NCI-H187 treated with DMSO at 0.1 percent for 48 hours (cell line): Measurements from ENCODE around the gene SLC6A3.

Experiments
- DNase-seq: peaks from one replicate; lab custom pipeline; 2025; lab: John Stamatoyannopoulos, UW

Gene SLC6A3

GRCh38 chr5:1419476-1420210 is 25.6 kb downstream of the SLC6A3 start:
- no peak for DNase-seq

GRCh38 chr5:1418921-1419280 is 26.3 kb downstream of the SLC6A3 start:
- no peak for DNase-seq

GRCh38 chr5:1418238-1418920 is 26.9 kb downstream of the SLC6A3 start:
- DNase-seq: no peak

DNA sequence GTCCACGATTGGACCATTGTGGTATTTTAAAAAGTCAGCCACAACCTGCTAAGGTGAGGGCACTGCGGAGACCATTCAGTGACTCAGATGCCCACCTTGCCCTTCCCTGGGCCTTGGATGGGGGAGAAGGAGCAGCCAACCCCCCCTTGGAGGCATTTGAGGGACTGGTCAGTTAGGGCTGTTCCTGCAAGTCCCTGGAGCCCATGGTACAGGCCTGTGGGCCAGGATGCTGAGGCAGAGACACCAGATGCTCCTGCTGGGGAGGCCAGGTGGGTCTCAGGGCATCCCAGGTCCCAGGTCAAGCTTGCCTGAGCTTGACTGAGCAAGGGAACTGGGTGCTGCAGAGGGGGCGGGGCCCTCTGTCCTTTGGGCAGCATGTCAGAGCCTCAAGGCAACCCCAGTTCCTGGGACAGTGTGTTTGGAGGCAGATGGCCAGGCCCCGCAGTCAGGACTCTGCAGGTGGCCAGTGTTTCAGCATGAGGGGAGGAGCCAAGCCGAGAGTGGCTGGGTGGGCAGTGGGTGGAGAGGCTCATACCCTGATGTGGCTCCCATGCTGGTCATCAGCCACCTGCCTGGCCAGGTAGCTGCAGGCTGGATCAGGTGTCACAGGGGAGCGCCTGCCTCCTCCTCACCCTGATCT is 27.5 kb downstream of the SLC6A3 start:
- DNase-seq: no peak

DNA sequence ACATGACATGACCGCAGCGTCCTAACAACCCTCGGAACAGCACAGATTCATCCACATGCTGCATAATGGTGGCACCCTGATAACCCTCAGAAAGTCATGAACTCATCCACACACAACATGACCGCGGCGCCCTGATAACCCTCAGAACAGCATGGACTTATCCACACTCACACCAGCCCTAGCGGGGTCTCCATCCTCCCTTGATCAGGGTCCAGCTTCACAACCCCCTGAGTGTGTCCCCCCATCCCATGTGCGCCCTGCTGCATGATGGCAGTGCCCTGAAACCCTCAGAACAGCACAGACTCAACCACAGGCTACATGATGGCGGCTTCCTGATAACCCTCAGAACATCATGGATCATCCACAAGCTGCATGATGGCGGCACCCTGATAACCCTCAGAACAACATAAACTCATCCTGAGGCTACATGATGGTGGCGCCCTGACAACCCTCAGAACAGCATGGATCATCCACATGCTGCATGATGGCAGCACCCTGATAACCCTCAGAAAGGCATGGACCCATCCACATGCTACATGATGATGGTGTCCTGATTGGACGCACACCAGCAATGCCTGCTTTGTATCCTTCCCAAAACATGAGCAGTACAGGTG is 28.3 kb downstream of the SLC6A3 start:
- DNase-seq: no peak

- DNase-seq: no peak
These were observed 29.4 kb downstream of the SLC6A3 start for GRCh38 chr5:1415626-1416360.

DNA sequence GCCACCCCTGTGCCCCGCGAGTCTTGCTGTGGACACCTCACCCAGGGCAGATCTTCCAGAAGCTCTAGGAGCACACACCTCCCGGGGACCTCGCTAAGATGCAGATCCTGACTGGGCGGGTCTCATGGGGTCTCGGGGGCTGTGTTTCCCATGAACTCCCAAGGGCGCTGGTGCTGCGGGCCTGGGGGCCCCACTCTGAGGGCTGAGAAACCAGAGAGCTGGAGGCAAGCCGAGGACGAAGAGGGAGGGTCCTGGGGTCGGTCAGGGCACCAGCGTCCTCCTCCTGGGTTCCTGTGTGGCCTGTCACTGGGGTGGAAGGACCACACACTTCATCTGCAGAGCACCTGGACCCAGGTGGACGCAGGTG is 30.2 kb downstream of the SLC6A3 start:
- no peak for DNase-seq

GRCh38 chr5:1414311-1415058 is 30.8 kb downstream of the SLC6A3 start:
- DNase-seq: no peak

DNA sequence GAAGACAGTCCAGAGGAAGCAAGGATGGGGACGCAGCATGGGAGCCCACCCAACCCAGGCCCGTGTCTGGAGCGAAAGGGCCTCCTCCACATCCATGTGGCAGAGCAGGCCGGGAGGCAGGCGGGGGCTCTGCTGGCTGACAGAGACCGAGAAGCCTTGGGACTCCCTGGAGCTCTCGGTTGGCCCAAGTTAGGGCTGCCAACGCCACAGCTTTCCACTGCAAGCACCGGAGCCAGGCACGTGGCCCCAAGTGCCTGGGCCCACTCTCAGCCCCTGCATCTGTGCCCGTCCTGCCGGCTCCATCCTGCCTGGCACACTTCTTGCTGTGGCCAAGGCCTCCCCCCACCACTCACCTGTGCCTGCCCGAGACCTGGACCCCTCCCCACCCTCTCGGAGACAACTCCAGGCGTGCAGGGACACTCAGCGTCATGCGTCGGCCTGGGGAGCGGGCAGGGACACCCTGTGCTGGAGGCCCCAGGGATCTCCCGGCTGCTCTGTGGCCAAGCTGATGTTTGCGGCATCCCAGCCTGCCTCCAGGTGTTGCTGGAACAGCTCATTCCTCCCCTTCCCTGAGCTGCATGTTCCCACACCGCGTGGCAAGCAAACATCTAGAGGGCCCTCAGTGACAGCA is 31.5 kb downstream of the SLC6A3 start:
- DNase-seq: no peak

DNA sequence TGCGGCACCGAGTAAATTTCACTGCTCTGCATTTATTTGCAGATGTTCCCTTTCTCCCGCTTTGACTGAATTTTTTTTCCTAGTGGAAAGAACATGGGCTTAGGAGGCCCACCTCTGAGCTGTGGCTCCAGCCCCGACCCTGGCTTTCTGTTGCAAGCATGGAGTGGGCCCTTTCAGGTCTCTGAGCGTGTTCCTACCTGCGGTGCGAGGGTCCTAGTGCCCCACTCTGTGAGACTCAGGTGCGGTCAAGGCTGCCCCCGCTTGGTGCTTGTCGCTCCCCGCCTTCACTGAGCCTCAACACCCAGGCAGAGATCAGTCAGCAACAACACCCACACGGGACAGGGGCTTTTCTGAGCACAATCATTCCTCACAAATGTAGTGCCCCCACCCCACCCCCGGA is 32.0 kb downstream of the SLC6A3 start:
- DNase-seq: no peak

GRCh38 chr5:1412621-1413020 is 32.6 kb downstream of the SLC6A3 start:
- no peak for DNase-seq

DNA sequence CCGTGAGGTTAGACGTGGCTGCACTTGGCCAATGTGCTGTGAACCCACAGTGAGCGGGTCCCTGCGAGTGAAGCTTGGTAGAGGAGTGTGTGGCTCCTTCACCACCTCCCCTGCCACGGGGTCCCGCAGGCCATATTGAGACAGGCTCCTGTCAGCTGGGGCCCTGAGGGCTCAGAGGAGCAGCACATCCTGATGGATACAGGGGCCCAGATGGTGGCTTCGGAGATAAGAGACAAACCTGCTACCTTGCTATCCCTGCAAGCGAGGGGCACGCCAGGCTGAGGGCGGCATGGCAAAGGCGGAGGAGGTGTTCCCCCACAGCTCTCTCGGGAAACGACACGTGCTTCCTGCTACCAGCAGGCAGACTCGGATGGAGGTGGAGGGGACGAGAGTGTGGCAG is 33.1 kb downstream of the SLC6A3 start:
- DNase-seq: no peak

GRCh38 chr5:1411099-1411498 is 34.1 kb downstream of the SLC6A3 start:
- no peak for DNase-seq

DNA sequence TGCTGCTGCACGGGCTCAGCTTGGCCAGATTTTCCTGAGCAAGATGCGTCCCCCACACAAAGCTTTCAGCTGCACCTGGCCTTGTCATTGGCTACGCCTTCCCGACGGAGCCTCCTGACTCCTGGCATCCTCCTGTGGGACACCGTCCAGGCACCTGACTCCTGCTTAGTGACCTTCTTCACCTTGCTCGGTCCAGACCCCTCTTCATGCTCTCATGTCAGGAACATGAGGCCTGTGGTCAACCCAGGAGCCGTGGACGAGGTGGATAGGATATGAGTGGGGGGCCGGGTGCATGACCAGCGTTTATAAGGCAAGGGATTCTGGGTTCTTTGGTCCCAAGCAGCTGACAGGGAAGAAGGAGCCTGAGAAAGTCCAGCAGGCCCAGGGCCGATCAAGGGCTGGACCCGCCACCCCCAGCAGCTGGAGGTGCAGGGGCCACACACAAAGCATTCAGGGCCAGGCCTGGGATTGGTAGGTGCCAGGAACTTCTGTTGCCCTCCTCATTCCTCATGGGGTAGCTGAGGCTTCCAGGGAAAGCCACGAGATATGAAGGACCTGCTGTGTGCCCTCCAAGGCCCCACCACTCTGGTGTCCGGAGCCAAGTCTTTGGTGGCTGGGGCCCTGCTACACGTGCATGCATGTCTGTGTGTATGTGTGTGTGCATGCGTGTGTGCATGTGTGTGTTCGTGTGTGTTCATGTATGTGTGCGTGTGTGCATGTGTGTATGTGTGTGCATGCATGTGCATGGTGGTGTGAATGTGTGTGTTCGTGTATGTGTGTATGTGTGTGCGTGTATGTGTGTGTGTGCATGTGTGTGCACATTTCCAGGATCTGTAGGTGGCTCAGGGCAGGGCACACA is 34.9 kb downstream of the SLC6A3 start:
- DNase-seq: no peak

GRCh38 chr5:1409381-1410110 is 35.7 kb downstream of the SLC6A3 start:
- no peak for DNase-seq

GRCh38 chr5:1406681-1407640 is 38.3 kb downstream of the SLC6A3 start:
- no peak for DNase-seq

- no peak for DNase-seq
These were observed 39.4 kb downstream of the SLC6A3 start for GRCh38 chr5:1405539-1406530.
